Panc1 (cell line): ENCODE results near the gene MAP3K7. TPM values are rescaled to one million over a fixed set of nuclear protein-coding genes. Genes with fewer than 3 reads are reported as not detected.

Experiments used
- ATAC-seq: fragments of 200-7000 bp; cut with Tn5 transposase; 2 replicates; pipeline ENCODE4 v1.9.1; 2020; ENCODE audit warnings: mild to moderate bottlenecking, moderate library complexity
- BruUV-seq: library from RNA; stranded (reverse); fragments of 400-500 nt; replicated peaks from 2 replicates; lab custom pipeline; 2021; lab: Mats Ljungman, UMichigan
- CTCF ChIA-PET: fragments of 300-600 bp; sonication (Branson Sonifier 250); formaldehyde crosslinking; loops from one replicate; lab custom pipeline; 2022; ENCODE audit warnings: antibody characterized with exemption; lab: Charles Lee
- POLR2A ChIA-PET: fragments of 300-600 bp; sonication (Branson Sonifier 250); formaldehyde crosslinking; loops from one replicate; lab custom pipeline; 2022; ENCODE audit warnings: antibody characterized with exemption; lab: Charles Lee
- DNase-seq: peaks from one replicate; pipeline ENCODE4 v3.0.0-alpha.2; 2010; ENCODE audit warnings: low read depth, low spot score
- H3K27ac ChIP-seq: 2 replicates; pipeline ENCODE4 v1.5.1; 2011; ENCODE audit warnings: mild to moderate bottlenecking, low read length, inconsistent platforms
- H3K27me3 ChIP-seq: fragments of 200-500 bp; sonication (Bioruptor generic); 2 replicates; pipeline ENCODE4 v1.6.0; 2014; ENCODE audit warnings: low read length, inconsistent platforms; ENCODE audit not compliant: control insufficient read depth, insufficient read depth
- H3K36me3 ChIP-seq: fragments of 200-500 bp; sonication (Bioruptor generic); 2 replicates; pipeline ENCODE4 v1.5.1; 2014; ENCODE audit warnings: inconsistent platforms, mild to moderate bottlenecking, low read length, moderate library complexity; ENCODE audit not compliant: control insufficient read depth, insufficient read depth
- H3K4me1 ChIP-seq: 2 replicates; pipeline ENCODE4 v1.5.1; 2011; ENCODE audit warnings: inconsistent platforms, mild to moderate bottlenecking, low read length, moderate library complexity; ENCODE audit not compliant: control insufficient read depth, insufficient read depth
- H3K4me3 ChIP-seq, 2 experiments: 2 replicates each; pipeline ENCODE4 v1.5.1; 2011 to 2012; ENCODE audit warnings: low read depth in 2 of 2, low read length in 2 of 2, mild to moderate bottlenecking in 2 of 2, inconsistent platforms in 1 of 2, moderate library complexity in 1 of 2
- H3K9me3 ChIP-seq: fragments of 200-500 bp; sonication (Bioruptor generic); 2 replicates; pipeline ENCODE4 v1.5.1; 2014; ENCODE audit warnings: low read depth, mild to moderate bottlenecking, inconsistent platforms, low read length, moderate library complexity; ENCODE audit not compliant: control insufficient read depth, insufficient read depth
- POLR2AphosphoS5 ChIP-seq: IDR thresholded peaks from 2 replicates; pipeline ENCODE4 v1.6.1; 2012; ENCODE audit warnings: mild to moderate bottlenecking, low read depth, low read length, moderate library complexity
- SIN3A ChIP-seq: IDR thresholded peaks from 2 replicates; pipeline ENCODE4 v1.6.1; 2012; ENCODE audit warnings: low read depth, mild to moderate bottlenecking, low read length, moderate library complexity, borderline replicate concordance; ENCODE audit not compliant: insufficient read depth
- TCF7L2 ChIP-seq: IDR thresholded peaks from 2 replicates; pipeline ENCODE4 v1.6.1; 2011; ENCODE audit warnings: mild to moderate bottlenecking, low read depth, low read length, inconsistent platforms
- in situ Hi-C: cut with HindIII; loops from 2 replicates; pipeline ENCODE4 v1.10.0; 2016; ENCODE audit warnings: low sequenced_read_pairs, low pct_unique_long_range_greater_than_20kb
- intact Hi-C: fragments of 100-400 bp; cut with micrococcal nuclease; formaldehyde crosslinking; loops from one replicate; pipeline ENCODE4 v1.10.0; 2022; ENCODE audit not compliant: unreplicated experiment
- total RNA-seq: library from RNA; stranded (reverse); gene quantifications from one replicate; pipeline ENCODE4 v1.2.1, GENCODE V29; 2021; ENCODE audit not compliant: unreplicated experiment
- TF ChIP-seq, protein P1 (sequence below), 2 experiments: IDR thresholded peaks; 2 replicates each; pipeline ENCODE4 v1.6.1; 2011 to 2012; ENCODE audit warnings: low read depth in 2 of 2, control low read depth in 1 of 2, low read length in 1 of 2, mild to moderate bottlenecking in 1 of 2, moderate library complexity in 1 of 2; ENCODE audit not compliant: insufficient read depth in 1 of 2
- TF ChIP-seq, protein P2 (sequence below): fragments of 450-650 bp; IDR thresholded peaks from 2 replicates; pipeline ENCODE4 v1.5.1; 2017; ENCODE audit warnings: mild to moderate bottlenecking

MAP3K7 gene
- total RNA-seq, 1 experiment from 2014 or later: 33.1 TPM

DNA sequence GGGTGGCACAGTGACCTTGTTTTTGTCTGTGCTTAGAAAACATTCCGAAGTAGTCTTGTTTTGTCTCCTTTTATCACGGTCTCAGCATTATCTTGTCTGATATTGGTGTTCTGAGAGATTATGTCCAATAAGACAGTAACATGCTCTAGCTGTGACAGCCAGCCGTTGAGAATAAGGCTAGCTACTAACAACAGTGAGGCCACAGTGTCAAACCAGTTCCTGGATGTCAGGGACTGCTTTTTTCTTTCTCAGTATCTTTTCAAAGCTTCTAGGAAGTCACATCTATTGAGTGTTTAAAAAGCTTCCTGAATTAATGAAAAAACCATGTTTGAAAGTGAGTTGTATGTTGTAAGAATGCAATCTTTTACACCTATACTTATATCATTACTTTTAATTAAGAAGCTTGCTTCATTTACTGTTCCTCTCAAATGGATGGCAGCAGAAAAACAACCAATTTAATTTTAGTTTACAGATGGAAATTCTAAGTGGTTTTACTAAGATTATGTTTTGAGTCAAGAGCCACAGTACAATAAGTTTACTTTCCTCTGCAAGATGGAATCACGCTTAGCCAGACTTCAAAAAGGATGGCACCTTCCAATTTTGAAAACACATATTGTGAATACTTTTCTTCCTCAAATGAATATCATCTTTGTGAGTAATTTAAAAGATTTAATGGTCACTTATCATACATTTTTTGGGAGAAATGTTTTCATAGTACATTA lies 53.1 kb downstream of the MAP3K7 start:
- no peaks in the 10 kb centered on the region for H3K9me3 ChIP-seq
- ChIA-PET POLR2A (no interaction called here), CTCF (no interaction called here)
- peaks cover 5% of the 10 kb centered on the region for H3K36me3 ChIP-seq
- no peak overlapping the region for H3K4me3 ChIP-seq
- intact Hi-C loops (no loop called here), in situ Hi-C loops (no loop called here)
- no peaks in the 10 kb centered on the region for H3K27me3 ChIP-seq
- no peak overlapping the region for H3K27ac ChIP-seq
- TF ChIP-seq SIN3A: no peak
- TF ChIP-seq TCF7L2: no peak
- no peak for TF ChIP-seq POLR2AphosphoS5
- TF ChIP-seq, protein P1, sequence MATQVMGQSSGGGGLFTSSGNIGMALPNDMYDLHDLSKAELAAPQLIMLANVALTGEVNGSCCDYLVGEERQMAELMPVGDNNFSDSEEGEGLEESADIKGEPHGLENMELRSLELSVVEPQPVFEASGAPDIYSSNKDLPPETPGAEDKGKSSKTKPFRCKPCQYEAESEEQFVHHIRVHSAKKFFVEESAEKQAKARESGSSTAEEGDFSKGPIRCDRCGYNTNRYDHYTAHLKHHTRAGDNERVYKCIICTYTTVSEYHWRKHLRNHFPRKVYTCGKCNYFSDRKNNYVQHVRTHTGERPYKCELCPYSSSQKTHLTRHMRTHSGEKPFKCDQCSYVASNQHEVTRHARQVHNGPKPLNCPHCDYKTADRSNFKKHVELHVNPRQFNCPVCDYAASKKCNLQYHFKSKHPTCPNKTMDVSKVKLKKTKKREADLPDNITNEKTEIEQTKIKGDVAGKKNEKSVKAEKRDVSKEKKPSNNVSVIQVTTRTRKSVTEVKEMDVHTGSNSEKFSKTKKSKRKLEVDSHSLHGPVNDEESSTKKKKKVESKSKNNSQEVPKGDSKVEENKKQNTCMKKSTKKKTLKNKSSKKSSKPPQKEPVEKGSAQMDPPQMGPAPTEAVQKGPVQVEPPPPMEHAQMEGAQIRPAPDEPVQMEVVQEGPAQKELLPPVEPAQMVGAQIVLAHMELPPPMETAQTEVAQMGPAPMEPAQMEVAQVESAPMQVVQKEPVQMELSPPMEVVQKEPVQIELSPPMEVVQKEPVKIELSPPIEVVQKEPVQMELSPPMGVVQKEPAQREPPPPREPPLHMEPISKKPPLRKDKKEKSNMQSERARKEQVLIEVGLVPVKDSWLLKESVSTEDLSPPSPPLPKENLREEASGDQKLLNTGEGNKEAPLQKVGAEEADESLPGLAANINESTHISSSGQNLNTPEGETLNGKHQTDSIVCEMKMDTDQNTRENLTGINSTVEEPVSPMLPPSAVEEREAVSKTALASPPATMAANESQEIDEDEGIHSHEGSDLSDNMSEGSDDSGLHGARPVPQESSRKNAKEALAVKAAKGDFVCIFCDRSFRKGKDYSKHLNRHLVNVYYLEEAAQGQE (IDR thresholded peaks at IDR 0.05; ENCODE audit: insufficient read depth in 1 of 2, low read depth in 2 of 2, low read length in 1 of 2): no peak
- TF ChIP-seq, protein P2, sequence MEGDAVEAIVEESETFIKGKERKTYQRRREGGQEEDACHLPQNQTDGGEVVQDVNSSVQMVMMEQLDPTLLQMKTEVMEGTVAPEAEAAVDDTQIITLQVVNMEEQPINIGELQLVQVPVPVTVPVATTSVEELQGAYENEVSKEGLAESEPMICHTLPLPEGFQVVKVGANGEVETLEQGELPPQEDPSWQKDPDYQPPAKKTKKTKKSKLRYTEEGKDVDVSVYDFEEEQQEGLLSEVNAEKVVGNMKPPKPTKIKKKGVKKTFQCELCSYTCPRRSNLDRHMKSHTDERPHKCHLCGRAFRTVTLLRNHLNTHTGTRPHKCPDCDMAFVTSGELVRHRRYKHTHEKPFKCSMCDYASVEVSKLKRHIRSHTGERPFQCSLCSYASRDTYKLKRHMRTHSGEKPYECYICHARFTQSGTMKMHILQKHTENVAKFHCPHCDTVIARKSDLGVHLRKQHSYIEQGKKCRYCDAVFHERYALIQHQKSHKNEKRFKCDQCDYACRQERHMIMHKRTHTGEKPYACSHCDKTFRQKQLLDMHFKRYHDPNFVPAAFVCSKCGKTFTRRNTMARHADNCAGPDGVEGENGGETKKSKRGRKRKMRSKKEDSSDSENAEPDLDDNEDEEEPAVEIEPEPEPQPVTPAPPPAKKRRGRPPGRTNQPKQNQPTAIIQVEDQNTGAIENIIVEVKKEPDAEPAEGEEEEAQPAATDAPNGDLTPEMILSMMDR: no peak
- no peak for DNase-seq
- no peak for ATAC-seq
- BruUV-seq: no TSS peak
- no peaks in the 10 kb centered on the region for H3K4me1 ChIP-seq

DNA sequence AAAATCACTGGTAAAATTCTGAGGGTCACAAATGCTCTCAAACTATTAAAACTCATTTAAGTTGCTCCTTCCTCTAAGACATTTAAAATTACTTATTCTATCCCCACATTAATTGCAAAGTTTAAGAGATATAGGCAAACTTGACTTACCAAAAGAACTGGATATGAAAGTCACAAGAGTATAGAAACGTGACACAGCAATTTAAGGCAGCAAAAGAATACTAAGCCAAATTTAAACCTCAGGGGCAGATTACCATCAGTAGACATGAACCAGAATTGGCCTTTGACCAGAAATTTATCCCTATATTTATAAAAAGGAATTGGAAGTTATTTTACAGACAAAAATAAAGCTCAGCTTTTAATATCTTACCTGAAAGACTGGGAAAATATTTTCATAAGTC lies 56.0 kb downstream of the MAP3K7 start:
- no peak overlapping the region for H3K4me3 ChIP-seq
- ATAC-seq (no peak), DNase-seq (no peak)
- CTCF ChIA-PET: no interaction called here
- no TSS peak for BruUV-seq
- no peaks in the 10 kb centered on the region for H3K4me1 ChIP-seq
- no peaks in the 10 kb centered on the region for H3K9me3 ChIP-seq
- POLR2A ChIA-PET: no interaction called here
- H3K27ac ChIP-seq: no peak overlapping the region
- peaks cover 5% of the 10 kb centered on the region for H3K36me3 ChIP-seq
- TF ChIP-seq POLR2AphosphoS5 (no peak), SIN3A (no peak), TCF7L2 (no peak)
- TF ChIP-seq, protein P2: no peak
- TF ChIP-seq, protein P1 (IDR thresholded peaks at IDR 0.05; ENCODE audit: insufficient read depth in 1 of 2, low read depth in 2 of 2, low read length in 1 of 2): no peak
- H3K27me3 ChIP-seq: no peaks in the 10 kb centered on the region
- in situ Hi-C loops: no loop called here
- intact Hi-C loops: no loop called here
